Keratinocyte (primary cell): ENCODE results near the gene CXCR2. TPM values are rescaled to one million over a fixed set of nuclear protein-coding genes. Genes with fewer than 3 reads are reported as not detected.
A peak's percentile ranks its signal among the peaks of the same experiment; 100 is the strongest.

Experiments used
- DNase-seq: peaks from one replicate; pipeline ENCODE4 v3.0.0-alpha.2; 2011; ENCODE audit warnings: low read depth, missing footprints, low spot score
- FAIRE-seq: peaks from 2 replicates; lab custom pipeline; 2011; peaks lifted over from hg19 to GRCh38; lab: Jason Lieb, UNC
- H2AFZ ChIP-seq: 2 replicates; pipeline ENCODE4 v1.6.0; 2012; ENCODE audit warnings: low read length, control low read depth, inconsistent platforms; ENCODE audit not compliant: control insufficient read depth
- H3K27ac ChIP-seq: 2 replicates; pipeline ENCODE4 v1.5.1; 2011; ENCODE audit warnings: low read length; ENCODE audit not compliant: control insufficient read depth, insufficient read depth
- H3K27me3 ChIP-seq: 3 replicates; pipeline ENCODE4 v1.6.0; 2011; ENCODE audit warnings: low read length; ENCODE audit not compliant: control insufficient read depth, insufficient read depth; ENCODE audit errors: extremely low read depth
- H3K36me3 ChIP-seq, 2 experiments: 2 replicates in 1 of 2; 3 replicates in 1 of 2; pipeline ENCODE4 v1.5.1; 2011; ENCODE audit warnings: low read length in 2 of 2, mild to moderate bottlenecking in 1 of 2; ENCODE audit not compliant: control insufficient read depth in 2 of 2, insufficient read depth in 2 of 2; ENCODE audit errors: extremely low read depth in 1 of 2
- H3K4me1 ChIP-seq: 3 replicates; pipeline ENCODE4 v1.5.1; 2011; ENCODE audit warnings: low read length; ENCODE audit not compliant: control insufficient read depth, insufficient read depth; ENCODE audit errors: extremely low read depth
- H3K4me2 ChIP-seq: 3 replicates; pipeline ENCODE4 v1.6.0; 2011; ENCODE audit warnings: low read depth, low read length; ENCODE audit not compliant: control insufficient read depth, insufficient read depth; ENCODE audit errors: extremely low read depth
- H3K4me3 ChIP-seq, 3 experiments: fragments of 200-600 bp in 1 of 3; sonication (generic) in 1 of 3; 2 replicates in 2 of 3; 3 replicates in 1 of 3; pipeline ENCODE4 v1.5.1; 2011 to 2016; ENCODE audit warnings: low read length in 3 of 3, mild to moderate bottlenecking in 3 of 3, control low read depth in 2 of 3, inconsistent platforms in 1 of 3, low read depth in 1 of 3, mixed read lengths in 1 of 3, mixed run types in 1 of 3, moderate library complexity in 1 of 3; ENCODE audit not compliant: control insufficient read depth in 2 of 3, insufficient read depth in 2 of 3; ENCODE audit errors: extremely low read depth in 1 of 3
- H3K79me2 ChIP-seq: 2 replicates; pipeline ENCODE4 v1.6.0; 2012; ENCODE audit warnings: low read length; ENCODE audit not compliant: control insufficient read depth, insufficient read depth
- H3K9ac ChIP-seq: 3 replicates; pipeline ENCODE4 v1.6.0; 2011; ENCODE audit warnings: low read length; ENCODE audit not compliant: control insufficient read depth, insufficient read depth; ENCODE audit errors: extremely low read depth
- H3K9me1 ChIP-seq: 3 replicates; pipeline ENCODE4 v1.6.0; 2011; ENCODE audit warnings: low read length; ENCODE audit not compliant: control insufficient read depth, insufficient read depth; ENCODE audit errors: extremely low read depth
- H3K9me3 ChIP-seq: 2 replicates; pipeline ENCODE4 v1.5.1; 2012; ENCODE audit warnings: low read depth, low read length; ENCODE audit not compliant: control insufficient read depth
- H4K20me1 ChIP-seq: 3 replicates; pipeline ENCODE4 v1.6.0; 2011; ENCODE audit warnings: low read length; ENCODE audit not compliant: control insufficient read depth, insufficient read depth; ENCODE audit errors: extremely low read depth
- EZH2 ChIP-seq: IDR thresholded peaks from one replicate; pipeline ENCODE4 v1.6.1; 2012; ENCODE audit warnings: inconsistent platforms, mild to moderate bottlenecking, low read length, moderate library complexity
- dilution Hi-C: fragments of 300-500 bp; cut with MboI; formaldehyde crosslinking; loops from one replicate; pipeline ENCODE4 v1.7.0; 2020; ENCODE audit warnings: low sequenced_read_pairs; ENCODE audit not compliant: extremely low pct_ligation_motif_present
- polyA plus RNA-seq, 5 experiments: library from polyadenylated mRNA; depleted of rRNA in 3 of 5; stranded (reverse) in 3 of 5; stranded (forward) in 1 of 5; unstranded in 1 of 5; fragments of >200 nt; gene quantifications; 1 replicate in 1 of 5; 2 replicates in 3 of 5; 3 replicates in 1 of 5; pipeline versions ENCODE4 v1.2.1 to v1.2.3, GENCODE V29; 2011 to 2012; ENCODE audit warnings: missing spikeins in 2 of 5, low read depth in 1 of 5, low replicate concordance in 1 of 5
- TF ChIP-seq, protein P1 (sequence below), 3 experiments: IDR thresholded peaks in 1 of 3; conservative IDR thresholded peaks in 1 of 3; optimal IDR thresholded peaks in 1 of 3; 2 replicates in 2 of 3; 3 replicates in 1 of 3; pipeline versions ENCODE3 to v1.5.1; 2011; ENCODE audit warnings: low read length in 3 of 3, mild to moderate bottlenecking in 3 of 3, moderate library complexity in 2 of 3, control low read depth in 1 of 3, inconsistent platforms in 1 of 3; ENCODE audit not compliant: insufficient read depth in 2 of 3; ENCODE audit errors: extremely low read depth in 1 of 3

CXCR2 gene
- polyA plus RNA-seq, 1 donor (not counting 4 experiments of a cell fraction or from before 2014, with no cell fraction given) = 1.4 TPM

DNA sequence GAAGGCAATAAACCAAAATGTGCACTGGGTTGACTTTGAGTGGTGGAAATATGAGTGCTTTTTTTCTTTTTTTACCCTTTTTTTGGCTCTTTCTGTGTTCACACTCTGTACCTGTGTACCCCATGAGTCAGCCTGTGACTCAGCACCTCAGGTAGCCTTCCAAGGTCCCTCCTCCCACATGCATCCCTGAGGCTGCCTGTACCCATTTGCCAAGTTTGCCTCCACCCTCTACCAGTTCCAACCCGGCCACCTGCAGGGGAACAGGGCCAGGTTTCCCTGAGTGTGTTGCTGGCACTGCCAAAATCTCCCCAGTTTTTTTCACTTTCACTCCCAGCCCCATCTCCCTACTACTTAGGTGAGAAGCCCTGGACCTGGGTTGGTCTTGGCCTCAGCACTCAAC, 26.9 kb downstream of the CXCR2 start:
- no peaks in the 10 kb centered on the region for H3K9me3 ChIP-seq
- H3K4me3 ChIP-seq = peak overlapping the region in 1 of 3 experiments; percentile 0
- peak overlapping the region; percentile 7 for H3K4me2 ChIP-seq
- H3K27ac ChIP-seq = peak overlapping the region; percentile 7
- no peaks in the 10 kb centered on the region for H3K27me3 ChIP-seq
- TF ChIP-seq EZH2 = no peak
- TF ChIP-seq, protein P1, sequence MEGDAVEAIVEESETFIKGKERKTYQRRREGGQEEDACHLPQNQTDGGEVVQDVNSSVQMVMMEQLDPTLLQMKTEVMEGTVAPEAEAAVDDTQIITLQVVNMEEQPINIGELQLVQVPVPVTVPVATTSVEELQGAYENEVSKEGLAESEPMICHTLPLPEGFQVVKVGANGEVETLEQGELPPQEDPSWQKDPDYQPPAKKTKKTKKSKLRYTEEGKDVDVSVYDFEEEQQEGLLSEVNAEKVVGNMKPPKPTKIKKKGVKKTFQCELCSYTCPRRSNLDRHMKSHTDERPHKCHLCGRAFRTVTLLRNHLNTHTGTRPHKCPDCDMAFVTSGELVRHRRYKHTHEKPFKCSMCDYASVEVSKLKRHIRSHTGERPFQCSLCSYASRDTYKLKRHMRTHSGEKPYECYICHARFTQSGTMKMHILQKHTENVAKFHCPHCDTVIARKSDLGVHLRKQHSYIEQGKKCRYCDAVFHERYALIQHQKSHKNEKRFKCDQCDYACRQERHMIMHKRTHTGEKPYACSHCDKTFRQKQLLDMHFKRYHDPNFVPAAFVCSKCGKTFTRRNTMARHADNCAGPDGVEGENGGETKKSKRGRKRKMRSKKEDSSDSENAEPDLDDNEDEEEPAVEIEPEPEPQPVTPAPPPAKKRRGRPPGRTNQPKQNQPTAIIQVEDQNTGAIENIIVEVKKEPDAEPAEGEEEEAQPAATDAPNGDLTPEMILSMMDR (optimal IDR thresholded peaks at IDR 0.05 in 1 of 3, IDR thresholded peaks at IDR 0.05 in 1 of 3, conservative IDR thresholded peaks at IDR 0.05 in 1 of 3; ENCODE audit: extremely low read depth in 1 of 3, insufficient read depth in 2 of 3, low read length in 3 of 3) = no peak
- H4K20me1 ChIP-seq = no peaks in the 10 kb centered on the region
- dilution Hi-C loops = no loop called here
- H3K79me2 ChIP-seq = no peaks in the 10 kb centered on the region
- FAIRE-seq = peak; percentile 97
- H3K9ac ChIP-seq = peak overlapping the region; percentile 12
- H3K4me1 ChIP-seq = peaks cover 25% of the 10 kb centered on the region
- no peak overlapping the region for H2AFZ ChIP-seq
- peaks cover 2% of the 10 kb centered on the region for H3K9me1 ChIP-seq
- H3K36me3 ChIP-seq = no peaks in the 10 kb centered on the region
- peak; percentile 73 for DNase-seq

DNA sequence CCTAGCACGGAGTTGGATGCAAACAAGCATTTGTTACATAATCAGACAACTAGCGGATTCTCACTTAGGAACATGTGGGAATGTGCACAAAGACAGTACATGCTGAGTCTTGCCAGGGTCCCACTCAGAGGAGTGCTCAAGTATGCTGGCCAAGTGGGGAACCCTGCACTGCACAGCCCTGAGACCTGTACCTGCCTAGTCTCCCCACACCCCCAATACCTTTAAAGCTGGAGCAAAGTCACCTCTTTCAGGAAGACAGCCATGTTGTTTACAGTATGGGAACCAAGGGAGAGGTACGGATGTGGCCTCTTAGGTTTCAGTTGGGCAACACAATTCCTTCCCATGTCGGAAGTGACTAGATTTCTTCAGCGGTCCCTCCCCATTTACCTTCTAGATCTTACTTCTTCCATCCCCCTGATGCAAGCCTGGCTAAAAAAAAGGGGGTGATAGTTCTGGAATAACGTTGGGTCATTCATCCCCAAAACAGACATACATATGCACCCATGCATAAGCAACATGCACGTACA, 30.2 kb downstream of the CXCR2 start:
- Histone ChIP-seq H3K27ac (no peak overlapping the region), H3K4me2 (no peak overlapping the region), H3K27me3 (no peaks in the 10 kb centered on the region), H3K9ac (no peak overlapping the region), H2AFZ (no peak overlapping the region), H3K79me2 (no peaks in the 10 kb centered on the region), H3K4me3 (no peak overlapping the region), H4K20me1 (no peaks in the 10 kb centered on the region), H3K9me3 (no peaks in the 10 kb centered on the region), H3K4me1 (peaks cover 25% of the 10 kb centered on the region), H3K9me1 (peaks cover 2% of the 10 kb centered on the region), H3K36me3 (no peaks in the 10 kb centered on the region)
- TF ChIP-seq, protein P1 (optimal IDR thresholded peaks at IDR 0.05 in 1 of 3, IDR thresholded peaks at IDR 0.05 in 1 of 3, conservative IDR thresholded peaks at IDR 0.05 in 1 of 3; ENCODE audit: extremely low read depth in 1 of 3, insufficient read depth in 2 of 3, low read length in 3 of 3) = no peak
- TF ChIP-seq EZH2 = no peak
- dilution Hi-C loops = no loop called here
- FAIRE-seq = no peak
- no peak for DNase-seq
